Measurements from ENCODE around the gene LEPROT. TPM values are rescaled to one million over a fixed set of nuclear protein-coding genes. Genes with fewer than 3 reads are reported as not detected.
A peak's percentile ranks its signal among the peaks of the same experiment; 100 is the strongest.

Gene LEPROT
- total RNA-seq, 1 donor from 2014 or later: 128 TPM

- Mint-ChIP-seq H3K36me3 (ENCODE audit: low read depth) (peaks cover 14% of the 10 kb centered on the region), H3K27me3 (ENCODE audit: low read depth) (no peaks in the 10 kb centered on the region), H3K4me3 (ENCODE audit: unreplicated experiment) (no peak overlapping the region), H3K27ac (ENCODE audit: unreplicated experiment) (peak overlapping the region; percentile 42), H3K9me3 (ENCODE audit: low read depth) (no peaks in the 10 kb centered on the region), H3K4me1 (ENCODE audit: low read depth) (peaks cover 25% of the 10 kb centered on the region)
- TF ChIP-seq CTCF (IDR thresholded peaks at IDR 0.05): no peak
- no peak for DNase-seq (ENCODE audit: low spot score)
These were observed 7.5 kb upstream of the LEPROT start for GRCh38 chr1:65412984-65413375.

GRCh38 chr1:65414538-65414937 is 5.9 kb upstream of the LEPROT start:
- Mint-ChIP-seq H3K36me3 (ENCODE audit: low read depth) (peaks cover 13% of the 10 kb centered on the region), H3K4me1 (ENCODE audit: low read depth) (peaks cover 40% of the 10 kb centered on the region), H3K27ac (ENCODE audit: unreplicated experiment) (peak overlapping the region; percentile 15), H3K27me3 (ENCODE audit: low read depth) (no peaks in the 10 kb centered on the region), H3K4me3 (ENCODE audit: unreplicated experiment) (no peak overlapping the region), H3K9me3 (ENCODE audit: low read depth) (no peaks in the 10 kb centered on the region)
- DNase-seq (ENCODE audit: low spot score): no peak
- TF ChIP-seq CTCF (IDR thresholded peaks at IDR 0.05): no peak

DNA sequence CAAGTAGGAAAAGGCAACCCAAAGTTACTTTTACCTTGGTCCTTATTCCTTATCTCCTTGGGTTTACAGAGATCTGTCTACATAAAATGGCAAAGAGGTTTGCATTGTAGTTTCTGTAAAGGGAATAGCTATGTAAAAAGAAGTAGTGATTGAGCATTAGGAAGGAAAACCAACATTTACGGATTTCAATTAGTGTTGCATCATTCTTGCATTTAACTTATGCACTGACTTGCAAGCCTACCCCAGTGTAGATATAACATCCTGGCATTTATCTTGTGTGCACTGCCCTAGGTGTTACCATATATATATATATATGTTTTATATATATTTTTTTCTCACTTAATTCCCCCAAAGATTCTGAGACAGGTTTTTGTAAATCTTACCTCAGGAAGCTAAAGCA is 3.7 kb upstream of the LEPROT start:
- peaks cover 46% of the 10 kb centered on the region for H3K4me1 Mint-ChIP-seq (ENCODE audit: low read depth)
- TF ChIP-seq CTCF (IDR thresholded peaks at IDR 0.05): no peak
- DNase-seq (ENCODE audit: low spot score): no peak
- no peak overlapping the region for H3K4me3 Mint-ChIP-seq (ENCODE audit: unreplicated experiment)
- H3K9me3 Mint-ChIP-seq (ENCODE audit: low read depth): no peaks in the 10 kb centered on the region
- H3K27ac Mint-ChIP-seq (ENCODE audit: unreplicated experiment): no peak overlapping the region
- peaks cover 9% of the 10 kb centered on the region for H3K36me3 Mint-ChIP-seq (ENCODE audit: low read depth)
- no peaks in the 10 kb centered on the region for H3K27me3 Mint-ChIP-seq (ENCODE audit: low read depth)

GRCh38 chr1:65417729-65418128 is 2.7 kb upstream of the LEPROT start:
- no peak for TF ChIP-seq CTCF (IDR thresholded peaks at IDR 0.05)
- Mint-ChIP-seq H3K4me1 (ENCODE audit: low read depth) (peaks cover 38% of the 10 kb centered on the region), H3K27me3 (ENCODE audit: low read depth) (no peaks in the 10 kb centered on the region), H3K27ac (ENCODE audit: unreplicated experiment) (peak overlapping the region; percentile 46), H3K9me3 (ENCODE audit: low read depth) (no peaks in the 10 kb centered on the region), H3K36me3 (ENCODE audit: low read depth) (peaks cover 5% of the 10 kb centered on the region), H3K4me3 (ENCODE audit: unreplicated experiment) (no peak overlapping the region)
- DNase-seq (ENCODE audit: low spot score): no peak

DNA sequence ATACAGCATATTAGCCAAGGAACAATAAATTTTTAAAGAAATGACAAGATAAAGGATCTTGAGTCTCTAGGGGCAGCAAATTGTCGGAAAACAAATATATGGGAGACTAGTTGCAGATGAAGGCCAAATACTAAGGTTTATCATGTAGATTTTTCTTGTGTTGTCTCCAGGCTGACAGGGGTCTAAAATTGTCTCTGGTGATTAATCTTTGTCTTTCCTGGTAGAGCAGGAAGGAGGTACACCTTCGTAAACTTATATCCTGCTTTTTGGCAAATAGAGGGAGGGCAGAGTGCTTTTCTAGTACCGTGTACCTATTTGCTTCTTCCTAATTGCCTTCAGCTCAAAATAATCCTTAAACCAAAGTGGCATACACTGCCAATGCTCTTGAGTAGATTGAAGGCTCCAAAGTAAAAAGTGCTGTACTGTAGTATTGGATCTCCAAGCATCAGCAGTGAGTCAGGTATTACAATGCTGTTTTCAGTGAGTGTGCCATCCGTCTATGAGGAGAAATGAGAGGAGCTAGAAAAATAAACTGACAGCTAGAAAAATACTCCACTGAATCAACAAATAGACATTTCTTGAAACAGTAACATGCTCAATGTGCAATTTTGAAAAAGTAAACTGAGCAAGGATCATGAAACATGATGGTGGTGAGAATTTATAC is 1.8 kb upstream of the LEPROT start:
- H3K4me3 Mint-ChIP-seq (ENCODE audit: unreplicated experiment): no peak overlapping the region
- H3K27ac Mint-ChIP-seq (ENCODE audit: unreplicated experiment): peak overlapping the region; percentile 99
- TF ChIP-seq CTCF (IDR thresholded peaks at IDR 0.05): no peak

More for the DNA sequence above, 1.8 kb upstream of the LEPROT start:
- H3K9me3 Mint-ChIP-seq (ENCODE audit: low read depth): no peaks in the 10 kb centered on the region
- DNase-seq (ENCODE audit: low spot score): no peak
- peaks cover 34% of the 10 kb centered on the region for H3K4me1 Mint-ChIP-seq (ENCODE audit: low read depth)
- no peaks in the 10 kb centered on the region for H3K27me3 Mint-ChIP-seq (ENCODE audit: low read depth)
- H3K36me3 Mint-ChIP-seq (ENCODE audit: low read depth): peaks cover 2% of the 10 kb centered on the region
